Neural progenitor cell (in vitro differentiated cells): Measurements from ENCODE around the gene WDR81. TPM values are rescaled to one million over a fixed set of nuclear protein-coding genes. Genes with fewer than 3 reads are reported as not detected.

Source experiments
- DNase-seq: peaks from one replicate; pipeline ENCODE4 v3.0.0-alpha.2; 2016; ENCODE audit warnings: low spot score
- H2AFZ ChIP-seq: fragments of 200-600 bp; sonication (generic); replicated peaks from 2 replicates; pipeline ENCODE4 v1.6.1; 2016; ENCODE audit warnings: antibody characterized with exemption
- H3F3A ChIP-seq: fragments of 200-600 bp; sonication (generic); 2 replicates; pipeline ENCODE4 v1.6.1; 2016; ENCODE audit warnings: antibody characterized with exemption, low read depth
- H3K27ac ChIP-seq: fragments of 200-600 bp; sonication (generic); 2 replicates; pipeline ENCODE4 v1.5.1; 2016; ENCODE audit warnings: mild to moderate bottlenecking
- H3K27me3 ChIP-seq: fragments of 200-600 bp; sonication (generic); 2 replicates; pipeline ENCODE4 v1.6.1; 2016; ENCODE audit warnings: mild to moderate bottlenecking, moderate library complexity
- H3K36me3 ChIP-seq: fragments of 200-600 bp; sonication (generic); 2 replicates; pipeline ENCODE4 v1.5.1; 2016
- H3K4me1 ChIP-seq: fragments of 200-600 bp; sonication (generic); 2 replicates; pipeline ENCODE4 v1.6.1; 2016; ENCODE audit warnings: mixed run types
- H3K4me2 ChIP-seq: fragments of 200-600 bp; sonication (generic); 2 replicates; pipeline ENCODE4 v1.6.1; 2016
- H3K4me3 ChIP-seq: fragments of 200-600 bp; sonication (generic); 2 replicates; pipeline ENCODE4 v1.5.1; 2016
- H3K79me2 ChIP-seq: fragments of 200-600 bp; sonication (generic); 2 replicates; pipeline ENCODE4 v1.6.1; 2016; ENCODE audit warnings: low read depth
- H3K9ac ChIP-seq: fragments of 200-600 bp; sonication (generic); 2 replicates; pipeline ENCODE4 v1.6.1; 2016
- H3K9me3 ChIP-seq: fragments of 200-600 bp; sonication (generic); 2 replicates; pipeline ENCODE4 v1.5.1; 2016; ENCODE audit warnings: low read depth
- H4K20me1 ChIP-seq: fragments of 200-600 bp; sonication (generic); 2 replicates; pipeline ENCODE4 v1.6.1; 2016; ENCODE audit warnings: low read depth
- H3K27ac Mint-ChIP-seq: 3 replicates; pipeline ENCODE4 v1.8.0; 2021; ENCODE audit warnings: mixed read lengths
- H3K27me3 Mint-ChIP-seq: 2 replicates; pipeline ENCODE4 v1.8.0; 2022; ENCODE audit warnings: low read depth, mild to moderate bottlenecking, inconsistent platforms, moderate library complexity, mixed read lengths; ENCODE audit not compliant: insufficient read depth
- H3K36me3 Mint-ChIP-seq: 3 replicates; pipeline ENCODE4 v1.8.0; 2021; ENCODE audit warnings: mixed read lengths
- H3K4me1 Mint-ChIP-seq: 3 replicates; pipeline ENCODE4 v1.8.0; 2021; ENCODE audit warnings: mixed read lengths
- H3K4me3 Mint-ChIP-seq: 3 replicates; pipeline ENCODE4 v1.8.0; 2021; ENCODE audit warnings: mild to moderate bottlenecking, moderate library complexity, mixed read lengths
- H3K9me3 Mint-ChIP-seq: 3 replicates; pipeline ENCODE4 v1.8.0; 2020; ENCODE audit warnings: mixed read lengths
- CTCF ChIP-seq: fragments of 200-600 bp; sonication (generic); IDR thresholded peaks from 2 replicates; pipeline ENCODE4 v1.5.1; 2017; ENCODE audit warnings: antibody characterized with exemption, mild to moderate bottlenecking
- EZH2 ChIP-seq: fragments of 200-600 bp; sonication (generic); IDR thresholded peaks from 2 replicates; pipeline ENCODE4 v1.6.1; 2017; ENCODE audit warnings: antibody characterized with exemption, mild to moderate bottlenecking, moderate library complexity
- EZH2phosphoT487 ChIP-seq: fragments of 200-600 bp; sonication (generic); IDR thresholded peaks from 2 replicates; pipeline ENCODE4 v1.6.1; 2017; ENCODE audit warnings: antibody characterized with exemption
- total RNA-seq: library from RNA; depleted of rRNA; stranded (reverse); fragments of >200 nt; gene quantifications from 2 replicates; pipeline ENCODE4 v1.2.3, GENCODE V29; 2015; ENCODE audit warnings: low replicate concordance

WDR81 gene
- total RNA-seq, 1 donor from 2014 or later, result 1.9 TPM

DNA sequence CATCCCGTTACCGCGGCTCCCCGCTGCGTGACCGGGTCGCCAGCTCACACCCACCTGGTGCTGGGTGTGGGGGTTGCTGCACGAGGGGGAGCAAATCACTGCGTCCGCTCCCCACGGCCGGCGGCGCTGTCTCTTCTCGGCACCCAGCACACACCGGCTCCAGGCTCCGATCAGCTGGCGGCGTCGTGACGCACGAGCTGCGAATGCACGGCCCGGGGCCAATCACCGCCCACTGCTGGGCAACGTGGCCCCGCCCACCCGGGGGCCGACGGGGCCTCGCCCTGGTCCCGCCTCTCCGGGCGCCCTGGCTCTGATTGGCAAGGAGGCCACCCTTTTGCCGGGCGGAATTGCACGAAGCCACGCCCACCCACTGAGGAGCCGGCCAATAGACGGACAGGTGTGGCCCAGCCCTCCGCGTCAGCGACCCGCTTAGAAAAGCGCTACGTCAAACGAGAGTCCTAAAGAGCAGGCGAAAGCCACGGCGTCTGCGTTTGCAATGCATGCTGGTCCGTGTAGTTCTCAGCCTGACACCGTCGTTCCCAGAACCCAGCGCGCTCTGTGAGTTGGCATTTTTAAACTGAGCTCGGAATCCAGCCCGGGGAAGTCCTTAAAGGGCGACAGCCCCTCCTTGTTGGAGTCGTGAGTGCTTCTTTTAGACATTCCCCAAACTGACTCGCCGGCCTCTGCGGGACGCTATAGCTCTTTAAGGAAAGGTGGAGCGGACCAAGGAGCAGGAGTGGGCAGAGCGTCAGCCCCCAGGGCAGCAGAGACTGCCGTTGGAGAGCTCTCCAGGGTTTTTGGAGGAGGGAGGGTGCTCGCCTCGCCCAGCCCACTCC, 8.2 kb upstream of the WDR81 start:
- Histone ChIP-seq H3K4me2 (peak overlapping the region; percentile 91), H3K4me1 (peaks cover 25% of the 10 kb centered on the region), H3K9me3 (no peaks in the 10 kb centered on the region), H3K9ac (peak overlapping the region; percentile 68), H3K36me3 (no peaks in the 10 kb centered on the region), H3F3A (peaks cover 57% of the 10 kb centered on the region), H3K27me3 (peaks cover 6% of the 10 kb centered on the region), H3K27ac (peak overlapping the region; percentile 96), H3K4me3 (peak overlapping the region; percentile 78), H2AFZ (no peak overlapping the region), H4K20me1 (peaks cover 16% of the 10 kb centered on the region), H3K79me2 (no peaks in the 10 kb centered on the region)
- Mint-ChIP-seq H3K27ac (peak overlapping the region; percentile 97), H3K36me3 (no peaks in the 10 kb centered on the region), H3K4me3 (peak overlapping the region; percentile 95), H3K4me1 (peaks cover 41% of the 10 kb centered on the region), H3K27me3 (peaks cover 3% of the 10 kb centered on the region), H3K9me3 (no peaks in the 10 kb centered on the region)
- peak; percentile 100 for DNase-seq
- no peak for TF ChIP-seq EZH2phosphoT487
- no peak for TF ChIP-seq CTCF
- no peak for TF ChIP-seq EZH2

GRCh38 chr17:1716912-1717695, 7.4 kb upstream of the WDR81 start:
- Mint-ChIP-seq H3K4me3 (peak overlapping the region; percentile 95), H3K27ac (peak overlapping the region; percentile 97), H3K27me3 (peaks cover 3% of the 10 kb centered on the region), H3K9me3 (no peaks in the 10 kb centered on the region), H3K4me1 (peaks cover 41% of the 10 kb centered on the region), H3K36me3 (no peaks in the 10 kb centered on the region)
- peaks cover 13% of the 10 kb centered on the region for H4K20me1 ChIP-seq
- peak overlapping the region; percentile 86 for H3K4me2 ChIP-seq
- peak overlapping the region; percentile 72 for H3K4me3 ChIP-seq
- peak overlapping the region; percentile 96 for H3K27ac ChIP-seq
- DNase-seq, result peak; percentile 97
- H3K36me3 ChIP-seq, result no peaks in the 10 kb centered on the region
- no peaks in the 10 kb centered on the region for H3K79me2 ChIP-seq
- peaks cover 25% of the 10 kb centered on the region for H3K4me1 ChIP-seq
- peaks cover 50% of the 10 kb centered on the region for H3F3A ChIP-seq
- H3K9ac ChIP-seq, result peak overlapping the region; percentile 68
- H3K9me3 ChIP-seq, result no peaks in the 10 kb centered on the region
- TF ChIP-seq EZH2 (no peak), CTCF (no peak), EZH2phosphoT487 (no peak)
- peak overlapping the region; percentile 48 for H2AFZ ChIP-seq
- H3K27me3 ChIP-seq, result no peaks in the 10 kb centered on the region

DNA sequence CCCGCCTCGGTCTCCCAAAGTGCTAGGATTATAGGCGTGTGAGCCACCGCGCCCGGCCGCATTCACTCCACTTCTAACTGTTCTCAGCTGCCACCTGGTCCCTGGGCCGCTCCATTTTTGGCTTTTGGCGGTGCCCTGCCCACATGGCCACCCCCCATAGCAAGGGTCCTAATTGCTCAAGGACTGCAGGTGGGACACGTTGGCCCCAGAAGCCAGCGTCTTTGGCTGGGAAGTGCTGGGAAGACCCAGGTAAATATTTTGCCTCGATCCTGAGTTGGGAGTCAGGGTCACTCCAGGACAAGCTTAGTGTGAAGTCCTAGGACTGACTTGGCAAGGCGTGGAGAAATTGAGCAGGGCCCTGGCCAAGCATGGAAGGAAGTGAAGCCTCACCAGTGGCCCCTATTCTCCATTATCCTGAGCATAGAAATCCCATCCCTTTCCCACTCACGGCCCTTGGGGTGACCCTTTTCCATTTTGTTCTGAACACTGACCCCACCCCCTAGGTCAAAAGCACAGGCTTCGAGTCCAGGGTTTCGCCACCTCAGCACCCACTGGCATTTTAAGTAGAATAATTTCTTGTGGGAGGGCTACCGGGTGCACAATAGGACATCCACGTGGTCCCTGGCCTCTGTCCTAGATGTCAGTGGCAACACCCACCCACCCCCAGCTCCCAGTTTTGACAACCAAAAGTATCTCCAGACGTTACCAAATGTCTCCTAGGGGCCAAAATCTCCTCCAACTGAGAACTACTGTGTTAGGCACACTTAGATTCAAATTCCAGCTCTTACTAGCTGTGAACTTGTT, 5.9 kb upstream of the WDR81 start:
- Histone ChIP-seq H3K79me2 (no peaks in the 10 kb centered on the region), H2AFZ (no peak overlapping the region), H3K9me3 (no peaks in the 10 kb centered on the region), H4K20me1 (peaks cover 13% of the 10 kb centered on the region), H3K4me2 (peak overlapping the region; percentile 86), H3K4me3 (peak overlapping the region; percentile 72), H3K4me1 (peaks cover 25% of the 10 kb centered on the region), H3K9ac (no peak overlapping the region), H3K27me3 (no peaks in the 10 kb centered on the region), H3K36me3 (no peaks in the 10 kb centered on the region), H3K27ac (no peak overlapping the region), H3F3A (peaks cover 51% of the 10 kb centered on the region)
- Mint-ChIP-seq H3K4me1 (peaks cover 32% of the 10 kb centered on the region), H3K27me3 (peaks cover 3% of the 10 kb centered on the region), H3K36me3 (no peaks in the 10 kb centered on the region), H3K27ac (no peak overlapping the region), H3K4me3 (peak overlapping the region; percentile 95), H3K9me3 (no peaks in the 10 kb centered on the region)
- DNase-seq, result no peak
- TF ChIP-seq CTCF (no peak), EZH2 (no peak), EZH2phosphoT487 (no peak)
